Amniotic stem cell (primary cell): ENCODE measurements around the gene HOXD12.

ENCODE experiments used
- DNase-seq: peaks from one replicate; lab custom pipeline; 2025; lab: John Stamatoyannopoulos, UW

The HOXD12 gene

GRCh38 chr2:176099728-176100546 lies at the start of gene HOXD12:
TSS of gene HOXD12 (plus strand) at chr2:176099795. CDS start at chr2:176099802, 7 bp downstream.
- no peak for DNase-seq

- no peak for DNase-seq
Observed at GRCh38 chr2:176056406-176056805, 43.2 kb upstream of the HOXD12 start.

GRCh38 chr2:176063958-176064357 lies 35.6 kb upstream of the HOXD12 start:
- no peak for DNase-seq

- no peak for DNase-seq
Observed at GRCh38 chr2:176066645-176067588, 32.7 kb upstream of the HOXD12 start.

- DNase-seq: no peak
Observed at GRCh38 chr2:176067589-176068418, 31.8 kb upstream of the HOXD12 start.

GRCh38 chr2:176068419-176068832 lies 31.2 kb upstream of the HOXD12 start:
- DNase-seq: no peak

- DNase-seq: no peak
Observed at GRCh38 chr2:176071330-176072291, 28.0 kb upstream of the HOXD12 start.

GRCh38 chr2:176072292-176072669 lies 27.3 kb upstream of the HOXD12 start:
- no peak for DNase-seq

- DNase-seq: no peak
Observed at GRCh38 chr2:176072951-176073904, 26.4 kb upstream of the HOXD12 start.

- DNase-seq: no peak
Observed at GRCh38 chr2:176074919-176075425, 24.6 kb upstream of the HOXD12 start.

- DNase-seq: no peak
Observed at GRCh38 chr2:176075481-176075880, 24.1 kb upstream of the HOXD12 start.

- DNase-seq: no peak
Observed at GRCh38 chr2:176076063-176076462, 23.5 kb upstream of the HOXD12 start.

- DNase-seq: no peak
Observed at GRCh38 chr2:176076796-176077195, 22.8 kb upstream of the HOXD12 start.

- no peak for DNase-seq
Observed at GRCh38 chr2:176078541-176079284, 20.9 kb upstream of the HOXD12 start.

GRCh38 chr2:176079285-176079830 lies 20.2 kb upstream of the HOXD12 start:
- no peak for DNase-seq

GRCh38 chr2:176079831-176080539 lies 19.6 kb upstream of the HOXD12 start:
- peak; percentile 19 for DNase-seq

- no peak for DNase-seq
Observed at GRCh38 chr2:176080540-176081375, 18.8 kb upstream of the HOXD12 start.
